OCI-LY1 (cell line): ENCODE measurements around the gene INSYN1.

Experiments used
- H2AFZ ChIP-seq: fragments of 200-600 bp; sonication (generic), shearing (Covaris generic); 2 replicates; pipeline ENCODE4 v1.6.0; 2014; ENCODE audit warnings: antibody characterized with exemption, mild to moderate bottlenecking, low read length
- H3F3A ChIP-seq: fragments of 200-600 bp; sonication (generic), shearing (Covaris generic); 2 replicates; pipeline ENCODE4 v1.6.0; 2014; ENCODE audit warnings: mild to moderate bottlenecking, antibody characterized with exemption, low read length, moderate library complexity; ENCODE audit not compliant: insufficient read depth
- H3K27ac ChIP-seq: fragments of 200-600 bp; sonication (generic); 2 replicates; pipeline ENCODE4 v1.5.1; 2014; ENCODE audit warnings: low read length, mixed run types, mild to moderate bottlenecking, low read depth; ENCODE audit not compliant: poor library complexity, severe bottlenecking
- H3K27me3 ChIP-seq: fragments of 200-600 bp; sonication (generic); 2 replicates; pipeline ENCODE4 v1.6.0; 2014; ENCODE audit warnings: antibody characterized with exemption, mild to moderate bottlenecking, low read length, moderate library complexity; ENCODE audit not compliant: insufficient read depth
- H3K36me3 ChIP-seq: fragments of 200-600 bp; sonication (generic); 2 replicates; pipeline ENCODE4 v1.6.1; 2014; ENCODE audit warnings: mild to moderate bottlenecking, antibody characterized with exemption, low read length, moderate library complexity, mixed read lengths; ENCODE audit not compliant: insufficient read depth
- H3K4me1 ChIP-seq: fragments of 200-600 bp; sonication (generic); 2 replicates; pipeline ENCODE4 v1.5.1; 2014; ENCODE audit warnings: mild to moderate bottlenecking, low read length, moderate library complexity; ENCODE audit not compliant: insufficient read depth, severe bottlenecking
- H3K4me2 ChIP-seq: fragments of 200-600 bp; sonication (generic), shearing (Covaris generic); 2 replicates; pipeline ENCODE4 v1.6.1; 2014; ENCODE audit warnings: low read length
- H3K4me3 ChIP-seq: fragments of 200-600 bp; sonication (generic); 2 replicates; pipeline ENCODE4 v1.5.1; 2014; ENCODE audit warnings: low read length, low read depth, mild to moderate bottlenecking, mixed read lengths; ENCODE audit not compliant: poor library complexity, severe bottlenecking
- H3K79me2 ChIP-seq: fragments of 200-600 bp; shearing (Covaris generic); 2 replicates; pipeline ENCODE4 v1.6.1; 2016; ENCODE audit warnings: mixed run types, low read length, mixed read lengths; ENCODE audit not compliant: insufficient read depth
- H3K9ac ChIP-seq: fragments of 200-600 bp; sonication (generic), shearing (Covaris generic); 2 replicates; pipeline ENCODE4 v1.6.1; 2014; ENCODE audit warnings: mild to moderate bottlenecking, low read length, mixed read lengths
- H3K9me2 ChIP-seq: fragments of 200-600 bp; sonication (generic), shearing (Covaris generic); 2 replicates; pipeline ENCODE4 v1.6.1; 2014; ENCODE audit warnings: low read depth, mild to moderate bottlenecking, low read length, mixed read lengths
- H3K9me3 ChIP-seq: fragments of 200-600 bp; shearing (Covaris generic); 2 replicates; pipeline ENCODE4 v1.6.1; 2014; ENCODE audit warnings: low read length, mixed read lengths
- H4K20me1 ChIP-seq: fragments of 200-600 bp; sonication (generic), shearing (Covaris generic); 2 replicates; pipeline ENCODE4 v1.6.0; 2016; ENCODE audit warnings: mild to moderate bottlenecking, low read length; ENCODE audit not compliant: insufficient read depth
- EZH2 ChIP-seq: fragments of 200-600 bp; sonication (generic), shearing (Covaris generic); IDR thresholded peaks from 2 replicates; pipeline ENCODE4 v1.8.0; 2017; ENCODE audit warnings: borderline replicate concordance, mixed run types, mild to moderate bottlenecking, antibody characterized with exemption, low read length, moderate library complexity, mixed read lengths
- TF ChIP-seq, protein P1 (sequence below): fragments of 200-600 bp; sonication (generic), shearing (Covaris generic); IDR thresholded peaks from 2 replicates; pipeline ENCODE4 v1.5.1; 2017; ENCODE audit warnings: mild to moderate bottlenecking, antibody characterized with exemption, low read length, moderate library complexity, mixed read lengths

The INSYN1 gene

DNA sequence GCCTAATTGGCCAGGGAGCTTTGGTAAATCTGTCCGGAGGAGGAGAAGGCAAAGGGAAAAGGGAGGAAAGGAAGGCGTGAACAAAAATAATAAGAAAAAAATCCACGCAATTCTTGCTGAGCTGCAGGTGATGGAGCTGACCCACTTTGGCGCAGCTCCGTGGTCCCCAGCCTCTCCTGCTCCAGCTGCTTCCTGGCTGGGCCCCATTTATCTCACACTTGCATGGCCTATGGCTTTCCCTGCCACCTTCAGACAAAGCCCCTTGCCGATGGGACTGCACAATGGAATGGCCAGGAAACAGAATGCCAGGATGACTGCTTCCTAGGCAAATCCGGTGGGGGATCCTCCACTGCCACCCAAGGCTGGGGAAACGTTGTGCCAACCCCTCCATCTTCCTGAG, 6.9 kb downstream of the INSYN1 start:
- H3K27ac ChIP-seq, result no peak overlapping the region
- H2AFZ ChIP-seq, result no peak overlapping the region
- H3K9me3 ChIP-seq, result no peaks in the 10 kb centered on the region
- no peaks in the 10 kb centered on the region for H3K79me2 ChIP-seq
- no peak overlapping the region for H3K4me3 ChIP-seq
- H3K4me1 ChIP-seq, result no peaks in the 10 kb centered on the region
- H3K36me3 ChIP-seq, result no peaks in the 10 kb centered on the region
- H3K4me2 ChIP-seq, result no peak overlapping the region
- no peaks in the 10 kb centered on the region for H3K9me2 ChIP-seq
- no peaks in the 10 kb centered on the region for H3F3A ChIP-seq
- no peak for TF ChIP-seq EZH2
- TF ChIP-seq, protein P1, sequence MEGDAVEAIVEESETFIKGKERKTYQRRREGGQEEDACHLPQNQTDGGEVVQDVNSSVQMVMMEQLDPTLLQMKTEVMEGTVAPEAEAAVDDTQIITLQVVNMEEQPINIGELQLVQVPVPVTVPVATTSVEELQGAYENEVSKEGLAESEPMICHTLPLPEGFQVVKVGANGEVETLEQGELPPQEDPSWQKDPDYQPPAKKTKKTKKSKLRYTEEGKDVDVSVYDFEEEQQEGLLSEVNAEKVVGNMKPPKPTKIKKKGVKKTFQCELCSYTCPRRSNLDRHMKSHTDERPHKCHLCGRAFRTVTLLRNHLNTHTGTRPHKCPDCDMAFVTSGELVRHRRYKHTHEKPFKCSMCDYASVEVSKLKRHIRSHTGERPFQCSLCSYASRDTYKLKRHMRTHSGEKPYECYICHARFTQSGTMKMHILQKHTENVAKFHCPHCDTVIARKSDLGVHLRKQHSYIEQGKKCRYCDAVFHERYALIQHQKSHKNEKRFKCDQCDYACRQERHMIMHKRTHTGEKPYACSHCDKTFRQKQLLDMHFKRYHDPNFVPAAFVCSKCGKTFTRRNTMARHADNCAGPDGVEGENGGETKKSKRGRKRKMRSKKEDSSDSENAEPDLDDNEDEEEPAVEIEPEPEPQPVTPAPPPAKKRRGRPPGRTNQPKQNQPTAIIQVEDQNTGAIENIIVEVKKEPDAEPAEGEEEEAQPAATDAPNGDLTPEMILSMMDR, result no peak
- H4K20me1 ChIP-seq, result no peaks in the 10 kb centered on the region
- H3K27me3 ChIP-seq, result no peaks in the 10 kb centered on the region
- H3K9ac ChIP-seq, result no peak overlapping the region

DNA sequence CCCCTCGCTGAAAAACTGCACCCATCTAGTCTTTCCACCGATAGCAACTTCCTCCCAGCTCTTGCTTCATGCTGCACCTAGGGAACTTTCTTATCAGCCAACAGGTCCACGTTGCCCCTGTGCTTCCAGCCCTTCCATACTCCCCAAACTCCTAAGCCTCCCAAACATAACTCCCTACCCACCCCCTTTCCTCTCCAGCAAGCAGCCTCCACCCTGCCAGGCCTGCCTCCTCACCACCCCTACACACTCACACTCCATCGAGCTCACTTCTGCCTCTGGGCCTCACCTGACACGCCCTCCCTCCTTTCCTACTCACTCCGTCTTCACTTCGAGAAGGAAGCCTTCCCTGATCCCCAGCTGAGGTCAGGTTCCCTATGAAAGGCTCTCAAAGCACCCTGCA, 8.1 kb downstream of the INSYN1 start:
- TF ChIP-seq, protein P1, result no peak
- no peak for TF ChIP-seq EZH2
- Histone ChIP-seq H3K27me3 (no peaks in the 10 kb centered on the region), H4K20me1 (no peaks in the 10 kb centered on the region), H3K4me3 (no peak overlapping the region), H3K27ac (no peak overlapping the region), H3K79me2 (no peaks in the 10 kb centered on the region), H3K9me3 (no peaks in the 10 kb centered on the region), H3K4me2 (no peak overlapping the region), H3K9me2 (no peaks in the 10 kb centered on the region), H3K36me3 (no peaks in the 10 kb centered on the region), H3K9ac (no peak overlapping the region), H2AFZ (no peak overlapping the region), H3K4me1 (no peaks in the 10 kb centered on the region), H3F3A (no peaks in the 10 kb centered on the region)

DNA sequence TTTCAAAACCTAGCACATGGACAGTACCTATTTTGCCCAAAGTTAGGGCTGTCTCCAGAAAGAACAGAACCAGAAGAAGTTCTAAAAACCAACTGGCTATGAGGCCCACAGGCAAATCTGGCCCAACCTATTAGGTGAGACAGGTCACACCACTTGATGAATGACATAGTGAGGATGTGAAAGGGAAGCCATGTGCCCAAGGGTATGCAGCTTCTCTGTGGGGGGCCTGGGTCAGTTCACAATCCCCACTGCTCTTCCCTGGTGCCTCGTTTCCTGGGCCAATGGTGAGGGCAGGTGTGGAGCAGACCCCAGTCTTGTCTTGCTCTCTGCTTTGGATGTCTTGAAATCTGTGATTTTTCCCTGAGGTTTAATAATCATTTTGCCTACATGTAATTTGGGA, 8.9 kb downstream of the INSYN1 start:
- Histone ChIP-seq H3F3A (no peaks in the 10 kb centered on the region), H3K4me1 (no peaks in the 10 kb centered on the region), H3K27me3 (no peaks in the 10 kb centered on the region), H3K79me2 (no peaks in the 10 kb centered on the region), H3K4me3 (no peak overlapping the region), H4K20me1 (no peaks in the 10 kb centered on the region), H2AFZ (no peak overlapping the region), H3K9me2 (no peaks in the 10 kb centered on the region), H3K27ac (no peak overlapping the region), H3K9ac (no peak overlapping the region), H3K9me3 (no peaks in the 10 kb centered on the region), H3K4me2 (no peak overlapping the region), H3K36me3 (no peaks in the 10 kb centered on the region)
- TF ChIP-seq EZH2, result no peak
- TF ChIP-seq, protein P1, result no peak
